ENCODE results near the gene TMCO2. TPM values are rescaled to one million over a fixed set of nuclear protein-coding genes. Genes with fewer than 3 reads are reported as not detected.

Gene TMCO2
- total RNA-seq, 4 donors from 2014 or later: not detected

DNA sequence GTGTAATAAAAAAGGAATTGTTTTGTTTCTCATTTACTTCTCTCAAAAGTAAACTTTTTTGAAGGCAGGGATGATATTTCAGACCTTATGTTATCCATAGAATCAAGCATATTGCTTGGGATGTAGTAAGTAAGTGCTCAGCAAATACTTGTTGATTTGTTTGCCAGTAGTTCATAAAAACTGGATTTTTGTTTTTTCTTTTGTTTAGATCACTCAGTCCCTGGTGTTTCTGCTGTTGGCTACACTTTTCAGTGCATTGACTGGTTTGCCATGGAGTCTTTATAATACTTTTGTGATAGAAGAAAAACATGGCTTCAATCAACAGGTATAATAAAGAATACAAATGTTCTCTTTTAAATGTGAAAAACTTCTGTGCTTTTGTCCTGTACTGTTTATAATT lies 20.5 kb downstream of the TMCO2 start:
- in situ Hi-C loops (cut with MboI; ENCODE audit: low pct_ligation_motif_present in 1 of 4, low pct_unique_long_range_greater_than_20kb in 1 of 4, low sequenced_read_pairs in 3 of 4) (no loop called here), intact Hi-C loops (cut with DNase I; ENCODE audit: low total_unique reads) (no loop called here)
- Histone ChIP-seq H3K4me1 (peaks cover 0 to 1% (median 0%) of the 10 kb centered on the region in 4 donors), H3K36me3 (peaks cover 0 to 59% (median 16%) of the 10 kb centered on the region in 4 donors), H3K27ac (peak overlapping the region in 3 of 4 donors; percentile 50 to 58 (median 55)), H3K9me3 (no peaks in the 10 kb centered on the region), H3K4me3 (no peak overlapping the region), H3K27me3 (no peaks in the 10 kb centered on the region)
- no peak for TF ChIP-seq POLR2A (IDR thresholded peaks at IDR 0.05)
- TF ChIP-seq, protein P1, sequence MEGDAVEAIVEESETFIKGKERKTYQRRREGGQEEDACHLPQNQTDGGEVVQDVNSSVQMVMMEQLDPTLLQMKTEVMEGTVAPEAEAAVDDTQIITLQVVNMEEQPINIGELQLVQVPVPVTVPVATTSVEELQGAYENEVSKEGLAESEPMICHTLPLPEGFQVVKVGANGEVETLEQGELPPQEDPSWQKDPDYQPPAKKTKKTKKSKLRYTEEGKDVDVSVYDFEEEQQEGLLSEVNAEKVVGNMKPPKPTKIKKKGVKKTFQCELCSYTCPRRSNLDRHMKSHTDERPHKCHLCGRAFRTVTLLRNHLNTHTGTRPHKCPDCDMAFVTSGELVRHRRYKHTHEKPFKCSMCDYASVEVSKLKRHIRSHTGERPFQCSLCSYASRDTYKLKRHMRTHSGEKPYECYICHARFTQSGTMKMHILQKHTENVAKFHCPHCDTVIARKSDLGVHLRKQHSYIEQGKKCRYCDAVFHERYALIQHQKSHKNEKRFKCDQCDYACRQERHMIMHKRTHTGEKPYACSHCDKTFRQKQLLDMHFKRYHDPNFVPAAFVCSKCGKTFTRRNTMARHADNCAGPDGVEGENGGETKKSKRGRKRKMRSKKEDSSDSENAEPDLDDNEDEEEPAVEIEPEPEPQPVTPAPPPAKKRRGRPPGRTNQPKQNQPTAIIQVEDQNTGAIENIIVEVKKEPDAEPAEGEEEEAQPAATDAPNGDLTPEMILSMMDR (IDR thresholded peaks at IDR 0.05): no peak
- TF ChIP-seq EP300 (IDR thresholded peaks at IDR 0.05; ENCODE audit: low read depth): no peak
- TF ChIP-seq POLR2AphosphoS5 (IDR thresholded peaks at IDR 0.05): no peak
- DNase-seq: no peak

- WGBS, 2 donors (ENCODE audit: low coverage in 1 of 2): 75 to 90% methylated on average over 3 of the region's 3 CpGs
Measured at GRCh38 chr1:40270152-40270834, 22.6 kb downstream of the TMCO2 start.

GRCh38 chr1:40272653-40273213 lies 25.0 kb downstream of the TMCO2 start:
- in situ Hi-C loops (cut with MboI; ENCODE audit: low pct_ligation_motif_present in 1 of 4, low pct_unique_long_range_greater_than_20kb in 1 of 4, low sequenced_read_pairs in 3 of 4): no loop called here
- WGBS, 2 donors (ENCODE audit: low coverage in 1 of 2): 88 to 90% methylated on average over 3 of the region's 3 CpGs
- Histone ChIP-seq H3K9me3 (no peaks in the 10 kb centered on the region), H3K36me3 (peaks cover 0 to 68% (median 19%) of the 10 kb centered on the region in 4 donors), H3K27ac (no peak overlapping the region), H3K27me3 (no peaks in the 10 kb centered on the region), H3K4me1 (no peaks in the 10 kb centered on the region), H3K4me3 (no peak overlapping the region)
- TF ChIP-seq, protein P1 (IDR thresholded peaks at IDR 0.05): no peak
- TF ChIP-seq POLR2AphosphoS5 (IDR thresholded peaks at IDR 0.05) (no peak), EP300 (IDR thresholded peaks at IDR 0.05; ENCODE audit: low read depth) (no peak), POLR2A (IDR thresholded peaks at IDR 0.05) (no peak)
- intact Hi-C loops (cut with DNase I; ENCODE audit: low total_unique reads): no loop called here
- DNase-seq: no peak

More at GRCh38 chr1:40270152-40270834, 22.6 kb downstream of the TMCO2 start:
- DNase-seq: no peak
- TF ChIP-seq EP300 (IDR thresholded peaks at IDR 0.05; ENCODE audit: low read depth) (no peak), POLR2AphosphoS5 (IDR thresholded peaks at IDR 0.05) (no peak), POLR2A (IDR thresholded peaks at IDR 0.05) (no peak)
- TF ChIP-seq, protein P1 (IDR thresholded peaks at IDR 0.05): no peak
- Histone ChIP-seq H3K27ac (no peak overlapping the region), H3K36me3 (peaks cover 0 to 59% (median 15%) of the 10 kb centered on the region in 4 donors), H3K4me3 (no peak overlapping the region), H3K9me3 (no peaks in the 10 kb centered on the region), H3K4me1 (no peaks in the 10 kb centered on the region), H3K27me3 (no peaks in the 10 kb centered on the region)
- in situ Hi-C loops (cut with MboI; ENCODE audit: low pct_ligation_motif_present in 1 of 4, low pct_unique_long_range_greater_than_20kb in 1 of 4, low sequenced_read_pairs in 3 of 4): no loop called here
- intact Hi-C loops (cut with DNase I; ENCODE audit: low total_unique reads): no loop called here

- Histone ChIP-seq H3K27me3 (no peaks in the 10 kb centered on the region), H3K4me1 (no peaks in the 10 kb centered on the region), H3K27ac (no peak overlapping the region), H3K9me3 (no peaks in the 10 kb centered on the region), H3K36me3 (peaks cover 0 to 59% (median 16%) of the 10 kb centered on the region in 4 donors), H3K4me3 (no peak overlapping the region)
- no peak for DNase-seq
- no peak for TF ChIP-seq POLR2A (IDR thresholded peaks at IDR 0.05)
- no peak for TF ChIP-seq POLR2AphosphoS5 (IDR thresholded peaks at IDR 0.05)
- TF ChIP-seq EP300 (IDR thresholded peaks at IDR 0.05; ENCODE audit: low read depth): no peak
- TF ChIP-seq, protein P1 (IDR thresholded peaks at IDR 0.05): no peak
- intact Hi-C loops (cut with DNase I; ENCODE audit: low total_unique reads): no loop called here
- in situ Hi-C loops (cut with MboI; ENCODE audit: low pct_ligation_motif_present in 1 of 4, low pct_unique_long_range_greater_than_20kb in 1 of 4, low sequenced_read_pairs in 3 of 4): no loop called here
- 83 to 93% methylated on average over 4 of the region's 4 CpGs for WGBS, 2 donors (ENCODE audit: low coverage in 1 of 2)
Measured at GRCh38 chr1:40273547-40274166, 25.9 kb downstream of the TMCO2 start.
